ENCODE results near the gene TMEFF1.

DNA sequence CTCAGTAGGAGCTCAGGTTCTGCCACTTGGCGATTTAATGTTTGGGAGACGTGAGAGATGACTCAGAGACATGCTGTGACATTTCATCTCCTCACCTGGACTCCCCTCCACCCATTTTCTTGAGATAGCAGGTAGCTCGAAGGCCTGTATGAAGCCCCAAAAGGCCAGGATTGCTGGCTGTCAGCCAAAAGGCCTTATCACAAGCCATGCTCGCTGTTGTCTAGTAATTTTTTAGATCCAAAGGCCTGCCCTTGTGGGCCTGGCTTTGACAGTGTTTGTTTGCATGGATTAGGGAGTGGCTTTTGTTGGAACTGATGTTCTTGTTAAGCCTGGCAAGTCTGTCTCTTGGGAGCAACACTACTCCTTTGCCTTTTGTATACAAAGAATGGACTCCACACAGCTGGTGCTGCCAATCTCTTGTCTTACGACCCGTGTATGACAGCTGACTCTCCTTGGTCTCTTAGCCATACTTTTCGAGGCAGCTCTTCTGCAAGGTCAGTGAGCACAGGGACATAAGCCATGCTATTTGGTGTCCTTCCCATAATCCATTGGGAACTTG is 127.7 kb downstream of the TMEFF1 start:
- TF ChIP-seq, protein P1, sequence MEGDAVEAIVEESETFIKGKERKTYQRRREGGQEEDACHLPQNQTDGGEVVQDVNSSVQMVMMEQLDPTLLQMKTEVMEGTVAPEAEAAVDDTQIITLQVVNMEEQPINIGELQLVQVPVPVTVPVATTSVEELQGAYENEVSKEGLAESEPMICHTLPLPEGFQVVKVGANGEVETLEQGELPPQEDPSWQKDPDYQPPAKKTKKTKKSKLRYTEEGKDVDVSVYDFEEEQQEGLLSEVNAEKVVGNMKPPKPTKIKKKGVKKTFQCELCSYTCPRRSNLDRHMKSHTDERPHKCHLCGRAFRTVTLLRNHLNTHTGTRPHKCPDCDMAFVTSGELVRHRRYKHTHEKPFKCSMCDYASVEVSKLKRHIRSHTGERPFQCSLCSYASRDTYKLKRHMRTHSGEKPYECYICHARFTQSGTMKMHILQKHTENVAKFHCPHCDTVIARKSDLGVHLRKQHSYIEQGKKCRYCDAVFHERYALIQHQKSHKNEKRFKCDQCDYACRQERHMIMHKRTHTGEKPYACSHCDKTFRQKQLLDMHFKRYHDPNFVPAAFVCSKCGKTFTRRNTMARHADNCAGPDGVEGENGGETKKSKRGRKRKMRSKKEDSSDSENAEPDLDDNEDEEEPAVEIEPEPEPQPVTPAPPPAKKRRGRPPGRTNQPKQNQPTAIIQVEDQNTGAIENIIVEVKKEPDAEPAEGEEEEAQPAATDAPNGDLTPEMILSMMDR (conservative IDR thresholded peaks at IDR 0.05) = no peak
- no peak for TF ChIP-seq ZFX (IDR thresholded peaks at IDR 0.05)

All from C4-2B (cell line).